ENCODE measurements around the gene NUP153. TPM values are rescaled to one million over a fixed set of nuclear protein-coding genes. Genes with fewer than 3 reads are reported as not detected.

The NUP153 gene
- polyA plus RNA-seq, 1 donor from 2014 or later: 20.6 TPM

- H3K36me3 ChIP-seq (ENCODE audit: insufficient read depth, low read length): no peaks in the 10 kb centered on the region
- no peaks in the 10 kb centered on the region for H3K79me2 ChIP-seq (replicated peaks; ENCODE audit: insufficient read depth, low read length)
- H3K27me3 ChIP-seq (ENCODE audit: insufficient read depth, low read depth, low read length): no peaks in the 10 kb centered on the region
- no peaks in the 10 kb centered on the region for H4K20me1 ChIP-seq (ENCODE audit: insufficient read depth)
- TF ChIP-seq POLR2AphosphoS5 (IDR thresholded peaks at IDR 0.05) (no peak), EZH2 (IDR thresholded peaks at IDR 0.05; ENCODE audit: borderline replicate concordance, insufficient read depth, low read length, poor library complexity, severe bottlenecking) (no peak), REST (IDR thresholded peaks at IDR 0.05; ENCODE audit: borderline replicate concordance) (no peak), EP300 (conservative IDR thresholded peaks at IDR 0.05; ENCODE audit: poor library complexity, severe bottlenecking) (no peak), RAD21 (conservative IDR thresholded peaks at IDR 0.05) (no peak), TAF1 (IDR thresholded peaks at IDR 0.05; ENCODE audit: low read depth) (no peak), SMC3 (conservative IDR thresholded peaks at IDR 0.05; ENCODE audit: poor library complexity) (no peak), CTCF (IDR thresholded peaks at IDR 0.05; ENCODE audit: poor library complexity, severe bottlenecking) (no peak), MXI1 (conservative IDR thresholded peaks at IDR 0.05; ENCODE audit: poor library complexity, severe bottlenecking) (no peak)
- no peaks in the 10 kb centered on the region for H3K9me3 ChIP-seq (ENCODE audit: low read length)
- no peak overlapping the region for H3K4me2 ChIP-seq (ENCODE audit: low read length)
- H3K9ac ChIP-seq (ENCODE audit: low read length): no peak overlapping the region
- no peak overlapping the region for H3K4me3 ChIP-seq (ENCODE audit: low read length)
- H3K9me2 ChIP-seq (ENCODE audit: insufficient read depth, low read length): no peaks in the 10 kb centered on the region
- no peaks in the 10 kb centered on the region for H3F3A ChIP-seq (ENCODE audit: insufficient read depth, low read length, poor library complexity, severe bottlenecking)
- H2AFZ ChIP-seq (ENCODE audit: low read depth, low read length): no peak overlapping the region
- no peak overlapping the region for H3K27ac ChIP-seq (ENCODE audit: low read length)
Measured at GRCh38 chr6:17574866-17575560, 131.7 kb downstream of the NUP153 start.

DNA sequence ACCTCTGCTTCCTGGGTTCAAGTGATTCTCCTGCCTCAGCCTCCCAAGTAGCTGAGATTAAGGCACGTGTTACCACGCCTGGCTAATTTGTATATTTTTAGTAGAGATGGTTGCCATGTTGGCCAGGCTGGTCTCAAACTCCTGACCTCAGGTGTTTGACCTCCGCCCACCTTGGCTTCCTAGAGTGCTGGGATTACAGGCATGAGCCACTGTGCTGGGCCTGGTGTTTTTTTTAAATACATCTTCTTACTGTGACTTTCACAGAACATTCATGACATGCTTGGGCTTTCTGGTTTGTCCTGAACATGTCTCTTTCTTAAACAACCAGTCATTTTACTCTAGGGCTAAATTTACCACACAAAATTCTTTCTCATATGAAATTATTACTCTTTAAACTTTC lies 141.3 kb downstream of the NUP153 start:
- Histone ChIP-seq H3K9me3 (ENCODE audit: low read length) (no peaks in the 10 kb centered on the region), H3F3A (ENCODE audit: insufficient read depth, low read length, poor library complexity, severe bottlenecking) (no peaks in the 10 kb centered on the region), H2AFZ (ENCODE audit: low read depth, low read length) (no peak overlapping the region), H4K20me1 (ENCODE audit: insufficient read depth) (no peaks in the 10 kb centered on the region), H3K4me2 (ENCODE audit: low read length) (no peak overlapping the region), H3K36me3 (ENCODE audit: insufficient read depth, low read length) (no peaks in the 10 kb centered on the region), H3K27ac (ENCODE audit: low read length) (no peak overlapping the region), H3K9ac (ENCODE audit: low read length) (no peak overlapping the region), H3K4me3 (ENCODE audit: low read length) (no peak overlapping the region), H3K9me2 (ENCODE audit: insufficient read depth, low read length) (no peaks in the 10 kb centered on the region), H3K27me3 (ENCODE audit: insufficient read depth, low read depth, low read length) (no peaks in the 10 kb centered on the region), H3K79me2 (replicated peaks; ENCODE audit: insufficient read depth, low read length) (no peaks in the 10 kb centered on the region)
- TF ChIP-seq TAF1 (IDR thresholded peaks at IDR 0.05; ENCODE audit: low read depth) (no peak), SMC3 (conservative IDR thresholded peaks at IDR 0.05; ENCODE audit: poor library complexity) (no peak), MXI1 (conservative IDR thresholded peaks at IDR 0.05; ENCODE audit: poor library complexity, severe bottlenecking) (no peak), EP300 (conservative IDR thresholded peaks at IDR 0.05; ENCODE audit: poor library complexity, severe bottlenecking) (no peak), POLR2AphosphoS5 (IDR thresholded peaks at IDR 0.05) (no peak), REST (IDR thresholded peaks at IDR 0.05; ENCODE audit: borderline replicate concordance) (no peak), CTCF (IDR thresholded peaks at IDR 0.05; ENCODE audit: poor library complexity, severe bottlenecking) (no peak)

Measured in neural cell (in vitro differentiated cells).